ENCODE data around the gene TFR2.

The TFR2 gene

GRCh38 chr7:100570954-100571828 lies 70.2 kb downstream of the TFR2 start:
- DNase-seq: no peak

Data from NCI-H82 (cell line).